BJ (cell line): ENCODE results near the gene RAI1. TPM values are rescaled to one million over a fixed set of nuclear protein-coding genes. Genes with fewer than 3 reads are reported as not detected.

ENCODE experiments used
- CTCF ChIA-PET: fragments of 350-600 bp; formaldehyde crosslinking; extraction: SDS; loops from one replicate; lab custom pipeline; 2021; ENCODE audit warnings: antibody characterized with exemption, inconsistent platforms; lab: Yijun Ruan, JAX
- POLR2A ChIA-PET: fragments of 300-600 bp; sonication (Branson Sonifier 250); formaldehyde crosslinking; extraction: SDS; loops from one replicate; lab custom pipeline; 2021; ENCODE audit warnings: antibody characterized with exemption; lab: Charles Lee
- DNase-seq: peaks from one replicate; pipeline ENCODE4 v3.0.0-alpha.2; 2011; ENCODE audit warnings: low read depth
- H3K27me3 ChIP-seq: 2 replicates; pipeline ENCODE4 v1.6.0; 2011; ENCODE audit warnings: low read length; ENCODE audit not compliant: control insufficient read depth, insufficient read depth
- H3K36me3 ChIP-seq: 2 replicates; pipeline ENCODE4 v1.5.1; 2011; ENCODE audit warnings: low read length; ENCODE audit not compliant: control insufficient read depth, insufficient read depth
- H3K4me3 ChIP-seq: 2 replicates; pipeline ENCODE4 v1.5.1; 2011; ENCODE audit warnings: low read depth, mild to moderate bottlenecking, control low read depth, low read length
- polyA plus RNA-seq: library from polyadenylated mRNA; depleted of rRNA; stranded (reverse); fragments of >200 nt; gene quantifications from 2 replicates; pipeline ENCODE4 v1.2.3, GENCODE V29; 2011
- TF ChIP-seq, protein P1 (sequence below): IDR thresholded peaks from 2 replicates; pipeline ENCODE4 v1.5.1; 2011; ENCODE audit warnings: low read depth, mild to moderate bottlenecking, control low read depth, inconsistent platforms, low read length, moderate library complexity; ENCODE audit not compliant: insufficient read depth

The RAI1 gene
- polyA plus RNA-seq, 1 experiment: 2.4 TPM

DNA sequence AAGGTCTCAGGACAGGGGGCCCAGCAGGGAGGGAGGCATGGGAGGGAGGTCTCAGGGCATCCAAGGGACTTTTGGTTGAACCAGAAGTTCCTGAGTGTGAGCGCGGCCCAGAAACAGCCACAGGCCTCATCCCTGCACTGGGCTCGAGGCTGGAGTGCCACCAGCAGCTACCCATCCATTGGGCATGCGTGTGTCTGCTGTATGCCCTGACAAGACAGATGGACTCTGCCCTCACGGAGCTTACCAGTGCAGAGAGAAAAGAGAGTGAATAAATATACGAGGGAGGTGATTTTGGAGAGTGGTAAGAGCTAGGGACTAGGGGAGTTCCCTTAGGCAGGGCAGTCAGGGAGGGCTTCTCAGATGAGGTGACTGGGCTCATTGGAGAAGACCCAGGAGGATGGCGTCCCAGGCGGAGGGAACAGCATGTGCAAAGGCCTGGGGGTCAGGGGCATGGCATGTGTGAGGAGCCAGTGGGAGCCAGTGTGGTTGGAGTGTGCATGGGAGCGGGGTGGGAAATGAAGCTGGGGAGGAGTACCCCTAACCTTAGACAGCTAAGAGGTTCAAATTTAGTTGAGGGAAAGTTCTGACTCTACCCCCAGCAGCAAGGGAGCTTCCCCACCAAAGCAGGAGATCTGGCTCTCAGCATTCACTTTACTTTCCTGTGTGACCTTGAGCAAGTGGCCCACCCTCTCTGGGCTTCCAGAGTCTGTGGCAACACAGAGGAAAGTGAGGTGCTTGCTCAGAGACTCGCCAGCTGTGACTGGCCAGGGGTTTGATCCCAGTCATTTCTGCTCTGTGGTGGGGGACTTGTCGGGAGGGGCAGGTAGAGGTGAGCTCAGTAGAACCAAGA, 80.9 kb downstream of the RAI1 start:
- TF ChIP-seq, protein P1, sequence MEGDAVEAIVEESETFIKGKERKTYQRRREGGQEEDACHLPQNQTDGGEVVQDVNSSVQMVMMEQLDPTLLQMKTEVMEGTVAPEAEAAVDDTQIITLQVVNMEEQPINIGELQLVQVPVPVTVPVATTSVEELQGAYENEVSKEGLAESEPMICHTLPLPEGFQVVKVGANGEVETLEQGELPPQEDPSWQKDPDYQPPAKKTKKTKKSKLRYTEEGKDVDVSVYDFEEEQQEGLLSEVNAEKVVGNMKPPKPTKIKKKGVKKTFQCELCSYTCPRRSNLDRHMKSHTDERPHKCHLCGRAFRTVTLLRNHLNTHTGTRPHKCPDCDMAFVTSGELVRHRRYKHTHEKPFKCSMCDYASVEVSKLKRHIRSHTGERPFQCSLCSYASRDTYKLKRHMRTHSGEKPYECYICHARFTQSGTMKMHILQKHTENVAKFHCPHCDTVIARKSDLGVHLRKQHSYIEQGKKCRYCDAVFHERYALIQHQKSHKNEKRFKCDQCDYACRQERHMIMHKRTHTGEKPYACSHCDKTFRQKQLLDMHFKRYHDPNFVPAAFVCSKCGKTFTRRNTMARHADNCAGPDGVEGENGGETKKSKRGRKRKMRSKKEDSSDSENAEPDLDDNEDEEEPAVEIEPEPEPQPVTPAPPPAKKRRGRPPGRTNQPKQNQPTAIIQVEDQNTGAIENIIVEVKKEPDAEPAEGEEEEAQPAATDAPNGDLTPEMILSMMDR: no peak
- no peaks in the 10 kb centered on the region for H3K27me3 ChIP-seq
- no peak overlapping the region for H3K4me3 ChIP-seq
- H3K36me3 ChIP-seq: peaks cover 1% of the 10 kb centered on the region
- ChIA-PET POLR2A (no interaction called here), CTCF (interaction anchor here (1.2 kb wide), 1 partner anchor 79 kb away, joined by 3 read pairs; no protein-coding TSS in a partner anchor)
- DNase-seq: no peak

GRCh38 chr17:17762744-17763105, 81.5 kb downstream of the RAI1 start:
- TF ChIP-seq, protein P1: no peak
- no peak for DNase-seq
- ChIA-PET CTCF (interaction anchor here (0.6 to 1.2 kb wide), 3 partner anchors 11 to 80 kb away, joined by 3 read pairs; no protein-coding TSS in a partner anchor), POLR2A (no interaction called here)
- peaks cover 1% of the 10 kb centered on the region for H3K36me3 ChIP-seq
- no peak overlapping the region for H3K4me3 ChIP-seq
- H3K27me3 ChIP-seq: no peaks in the 10 kb centered on the region

GRCh38 chr17:17763136-17763535, 81.9 kb downstream of the RAI1 start:
- no peak for DNase-seq

DNA sequence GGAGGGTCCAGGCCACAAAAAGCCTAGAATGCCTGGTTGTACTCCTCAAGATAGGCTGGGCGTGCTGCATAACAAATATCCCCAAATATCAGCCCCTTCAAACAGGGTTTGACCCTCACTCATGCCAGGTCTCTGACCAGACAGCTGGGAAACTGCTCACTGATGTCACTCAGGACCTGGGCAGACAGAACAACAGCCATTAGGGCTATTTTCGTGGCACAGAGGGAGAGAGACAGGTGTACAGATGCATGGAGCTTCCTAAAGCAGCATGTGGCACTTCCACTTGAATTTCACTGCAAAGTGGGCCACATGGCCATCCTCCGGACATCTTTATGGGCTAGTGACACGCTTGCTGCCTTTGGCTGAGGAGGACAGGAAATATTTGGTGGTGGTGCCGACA, 82.5 kb downstream of the RAI1 start:
- TF ChIP-seq, protein P1: no peak
- peaks cover 1% of the 10 kb centered on the region for H3K36me3 ChIP-seq
- ChIA-PET POLR2A (no interaction called here), CTCF (interaction anchor here (1.0 kb wide), 1 partner anchor 10 kb away, joined by 3 read pairs; no protein-coding TSS in a partner anchor)
- no peak for DNase-seq
- no peak overlapping the region for H3K4me3 ChIP-seq
- no peaks in the 10 kb centered on the region for H3K27me3 ChIP-seq

More at GRCh38 chr17:17763136-17763535, 81.9 kb downstream of the RAI1 start:
- ChIA-PET CTCF (interaction anchor here (0.6 to 1.2 kb wide), 3 partner anchors 11 to 80 kb away, joined by 3 read pairs; no protein-coding TSS in a partner anchor), POLR2A (no interaction called here)
- H3K27me3 ChIP-seq: no peaks in the 10 kb centered on the region
- no peak overlapping the region for H3K4me3 ChIP-seq
- peaks cover 1% of the 10 kb centered on the region for H3K36me3 ChIP-seq
- TF ChIP-seq, protein P1: no peak

DNA sequence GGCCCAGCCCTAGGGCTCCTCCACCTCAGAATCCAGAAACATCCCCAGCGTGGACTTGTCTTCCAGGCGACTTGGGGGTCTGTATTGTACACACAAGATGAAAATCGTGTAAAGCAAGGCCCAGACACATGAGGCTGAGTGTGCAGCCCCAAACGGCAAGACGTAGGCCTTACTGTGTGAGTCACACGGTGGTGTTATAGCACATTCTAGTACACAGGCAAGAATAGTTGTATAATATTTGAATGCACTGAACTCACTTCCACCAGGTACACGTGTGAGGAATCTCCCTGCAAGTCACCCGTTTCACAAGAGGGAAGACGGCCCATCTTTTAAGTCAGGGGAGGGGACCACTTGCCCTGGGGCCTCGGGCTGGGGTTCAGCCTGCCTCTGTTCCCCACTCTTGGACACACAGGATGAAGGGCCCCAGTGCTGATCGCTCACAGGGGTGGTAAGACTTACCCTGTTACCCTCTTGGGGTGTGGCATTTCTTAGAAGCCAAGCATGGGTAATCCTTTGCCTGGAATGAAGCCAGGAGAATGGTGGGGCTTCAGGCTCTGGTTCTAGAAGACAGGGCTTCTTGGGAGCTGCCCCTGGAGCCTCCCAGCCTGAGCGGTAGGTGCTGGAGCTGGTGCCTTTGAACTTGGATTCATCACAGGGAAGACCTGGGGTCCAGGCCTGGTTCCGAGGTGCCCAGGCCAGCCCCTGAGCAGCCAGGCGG, 84.3 kb downstream of the RAI1 start:
- no peak for DNase-seq
- POLR2A ChIA-PET: no interaction called here
- no peak overlapping the region for H3K4me3 ChIP-seq

More for the DNA sequence above, 84.3 kb downstream of the RAI1 start:
- TF ChIP-seq, protein P1: no peak
- Histone ChIP-seq H3K36me3 (peaks cover 1% of the 10 kb centered on the region), H3K27me3 (no peaks in the 10 kb centered on the region)
- CTCF ChIA-PET: interaction anchor here (0.6 kb wide), 1 partner anchor 90 kb away, joined by 3 read pairs; no protein-coding TSS in a partner anchor
